ENCODE data around the gene ADCY2.

ADCY2 gene

DNA sequence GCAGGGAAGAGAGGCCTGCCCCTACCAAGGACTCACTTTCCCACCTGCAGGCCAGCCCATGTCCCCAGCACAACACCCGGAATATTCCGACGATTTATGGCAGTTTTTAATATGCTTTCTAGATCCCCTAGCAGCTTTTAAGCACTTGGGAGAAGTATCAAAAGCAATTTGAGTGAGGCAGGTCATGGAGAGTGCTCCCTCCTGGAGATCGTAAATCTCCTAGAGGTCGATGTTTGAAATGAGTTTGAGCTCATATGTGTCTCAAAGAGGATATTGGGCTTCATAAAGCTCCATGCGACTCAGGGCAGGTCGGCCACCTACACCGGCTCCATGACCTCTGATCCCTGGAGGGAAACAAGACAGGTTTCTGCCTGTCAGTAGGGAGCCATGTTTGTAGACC, 427.7 kb downstream of the ADCY2 start:
- DNase-seq = no peak

DNA sequence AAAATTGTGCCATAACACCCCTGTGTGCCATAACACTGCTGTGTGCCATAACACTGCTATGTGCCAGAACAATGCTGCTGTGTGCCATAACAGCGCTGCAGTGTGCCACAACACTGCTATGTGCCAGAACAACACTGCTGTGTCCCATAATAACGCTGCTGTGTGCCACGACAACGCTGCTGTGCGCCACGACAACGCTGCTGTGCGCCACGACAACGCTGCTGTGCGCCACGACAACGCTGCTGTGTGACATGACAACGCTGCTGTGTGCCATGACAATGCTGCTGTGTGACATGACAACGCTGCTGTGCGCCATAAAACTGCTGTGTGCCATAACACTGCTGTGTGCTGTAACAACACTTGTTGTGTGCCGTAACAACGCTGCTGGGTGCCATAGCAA, 429.1 kb downstream of the ADCY2 start:
- no peak for DNase-seq

DNA sequence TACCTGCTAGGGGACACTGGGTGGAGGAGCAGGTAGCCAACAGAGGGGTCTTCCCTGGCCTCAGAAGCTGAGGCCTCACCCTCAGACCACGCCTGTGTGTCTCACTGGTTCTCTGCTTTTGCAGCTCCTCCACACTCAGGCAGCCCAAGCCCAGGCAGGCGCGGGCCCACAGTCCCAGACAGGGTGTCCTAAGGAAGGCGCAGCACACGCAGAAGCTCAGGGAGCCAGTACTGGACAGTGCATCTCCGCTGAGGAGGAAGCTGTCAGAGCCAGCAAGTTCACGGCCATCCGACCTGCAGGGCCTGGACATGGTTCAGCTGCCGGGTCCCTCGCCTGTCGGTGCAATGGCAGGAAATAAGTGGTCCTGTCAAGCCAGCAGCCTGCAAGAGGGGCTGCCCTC, 429.7 kb downstream of the ADCY2 start:
- DNase-seq = no peak

DNA sequence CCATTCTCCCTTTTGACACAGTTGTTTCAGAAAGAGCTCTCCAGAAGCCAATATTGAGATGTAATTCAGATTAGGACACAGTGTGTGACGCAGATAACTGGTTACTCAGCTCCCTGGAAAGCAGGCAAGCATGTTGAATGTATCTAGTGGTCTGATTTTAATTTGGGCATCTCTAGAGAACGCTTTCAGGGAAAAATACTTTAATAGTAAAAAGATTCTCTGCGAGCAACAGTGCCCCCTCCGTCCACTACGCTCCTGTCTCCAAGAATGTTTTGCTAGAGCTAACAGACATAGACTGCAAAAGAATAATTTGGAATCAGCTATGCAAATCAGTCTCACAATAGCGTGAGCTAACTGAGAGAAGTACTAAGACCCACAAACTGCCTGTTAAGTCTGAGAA, 431.7 kb downstream of the ADCY2 start:
- peak in 1 of 56 donors; percentile 4 for DNase-seq

DNA sequence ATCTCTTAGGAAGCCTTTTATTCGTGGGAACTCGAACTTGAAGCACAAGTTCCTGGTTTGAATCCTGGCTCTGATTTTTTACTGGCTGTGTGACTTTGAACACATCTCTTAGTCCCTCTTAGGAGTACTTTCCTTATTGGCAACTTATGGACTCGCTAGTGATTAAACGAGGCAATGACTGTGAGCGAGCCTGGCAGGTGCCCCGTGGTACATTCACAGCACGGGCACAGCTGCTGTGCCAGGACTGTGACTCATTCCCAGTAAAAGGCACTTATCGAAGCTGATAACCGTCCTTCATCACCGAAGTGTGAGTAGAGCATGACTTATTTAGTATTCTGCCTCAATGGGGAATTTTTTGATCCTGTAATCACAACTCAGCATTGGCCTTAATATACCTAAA, 432.3 kb downstream of the ADCY2 start:
- DNase-seq = no peak

DNA sequence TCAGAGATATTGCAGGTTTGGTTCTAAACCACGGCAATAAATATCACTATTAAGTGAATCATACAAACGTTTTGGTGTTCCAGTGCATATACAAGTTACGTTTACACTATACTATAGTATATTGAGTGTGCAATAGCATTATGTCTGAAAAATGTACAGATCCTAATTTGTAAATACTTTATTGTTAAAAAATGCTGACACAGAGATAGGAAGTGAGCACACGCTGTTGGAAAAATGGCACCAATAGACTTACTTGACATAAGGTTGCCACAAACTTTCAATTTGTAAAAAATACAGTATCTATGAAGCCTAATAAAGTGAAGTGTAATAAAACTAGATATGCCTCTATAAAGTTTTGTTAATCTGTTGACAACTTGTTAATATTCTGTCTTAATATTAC, 439.0 kb downstream of the ADCY2 start:
- DNase-seq = no peak

DNA sequence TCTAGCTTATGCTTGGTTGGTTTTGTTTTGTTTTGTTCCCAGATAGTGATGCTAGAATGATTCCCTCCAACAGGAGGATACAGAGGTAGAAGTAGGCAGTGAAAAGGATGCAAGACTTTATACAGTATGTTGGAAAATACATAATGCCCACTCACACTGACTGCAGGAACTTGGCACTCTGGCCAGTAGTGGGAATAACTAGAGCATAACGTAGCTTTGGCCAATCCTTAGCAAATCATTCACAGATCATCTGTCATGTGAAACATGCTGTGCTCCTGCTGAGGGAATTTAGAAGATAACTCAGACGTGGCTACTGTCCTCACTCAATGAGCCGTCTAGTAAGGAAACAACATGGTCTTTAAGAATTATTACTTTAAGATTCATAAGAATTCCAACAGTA, 441.5 kb downstream of the ADCY2 start:
- DNase-seq = no peak

DNA sequence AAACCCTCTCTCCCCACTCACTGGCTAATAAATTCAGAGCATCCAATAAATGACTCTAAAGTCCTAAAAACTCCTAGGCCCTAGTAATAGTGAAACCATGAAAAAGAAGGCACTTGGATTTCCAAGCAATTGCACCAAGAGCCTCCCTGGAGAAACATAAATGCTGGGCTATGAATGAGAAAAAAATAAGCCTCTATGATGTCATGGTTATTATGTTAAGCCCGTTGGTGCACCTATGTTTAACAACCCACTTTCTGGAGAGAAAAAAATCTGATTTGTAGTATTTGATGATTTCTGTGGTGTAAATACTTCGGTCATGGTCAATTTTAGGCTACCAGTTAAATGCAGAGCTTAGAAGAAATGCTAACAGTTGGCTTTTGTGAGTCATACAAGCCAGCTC, 446.6 kb downstream of the ADCY2 start:
- no peak for DNase-seq

DNA sequence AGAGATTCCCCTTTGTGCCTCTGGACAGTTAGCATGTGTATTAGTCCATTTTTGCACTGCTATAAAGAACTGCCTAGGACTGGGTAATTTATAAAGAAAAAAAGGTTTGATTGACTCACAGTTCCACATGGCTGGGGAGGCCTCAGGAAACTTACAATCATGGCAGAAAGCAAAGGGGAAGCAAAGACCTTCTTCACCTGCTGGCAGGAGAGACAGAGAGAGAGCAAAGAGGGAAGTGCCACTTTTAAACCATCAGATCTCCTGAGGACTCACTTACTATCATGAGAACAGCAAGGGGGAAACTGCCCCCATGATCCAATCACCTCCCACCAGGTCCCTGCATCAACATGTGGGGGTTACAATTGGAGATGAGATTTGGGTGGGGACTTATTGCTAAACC, 449.0 kb downstream of the ADCY2 start:
- no peak for DNase-seq

DNA sequence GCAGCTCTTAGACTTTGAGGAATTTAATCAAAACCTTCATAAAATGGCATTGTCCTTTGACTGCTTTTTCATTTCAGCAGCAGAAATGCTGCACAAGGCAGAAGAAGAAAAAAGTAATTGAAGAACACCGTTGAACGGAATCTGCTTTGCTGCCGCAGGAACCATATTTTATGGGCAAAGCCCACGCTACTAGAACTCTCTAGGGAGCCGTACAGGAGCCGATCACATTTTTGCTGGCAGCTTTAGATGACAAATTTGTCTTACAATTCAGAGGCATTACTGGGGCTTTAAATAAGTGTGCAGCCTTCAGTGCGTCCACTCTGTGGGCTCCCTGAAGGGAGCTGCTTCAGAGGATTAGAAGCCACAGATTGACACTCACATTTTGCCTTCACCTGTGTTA, 449.6 kb downstream of the ADCY2 start:
- no peak for DNase-seq

DNA sequence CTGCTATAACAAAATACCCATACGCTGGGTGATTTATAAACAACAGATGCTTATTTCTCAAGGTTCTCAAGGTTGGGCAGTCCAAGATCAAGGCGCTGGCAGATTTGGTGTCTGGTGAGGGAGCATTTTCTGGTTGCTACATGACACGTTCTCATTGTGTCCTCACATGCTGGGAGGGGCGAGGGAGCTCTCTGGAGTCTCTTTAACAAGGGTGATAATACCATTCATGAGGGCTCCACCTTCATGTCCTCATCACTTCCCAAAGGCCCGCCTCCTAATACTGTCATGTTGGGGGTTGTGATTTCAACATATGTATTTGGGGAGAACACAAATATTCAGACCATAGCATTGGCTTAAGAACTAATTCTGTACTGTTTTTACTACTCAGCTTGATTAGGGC, 450.4 kb downstream of the ADCY2 start:
- no peak for DNase-seq

DNA sequence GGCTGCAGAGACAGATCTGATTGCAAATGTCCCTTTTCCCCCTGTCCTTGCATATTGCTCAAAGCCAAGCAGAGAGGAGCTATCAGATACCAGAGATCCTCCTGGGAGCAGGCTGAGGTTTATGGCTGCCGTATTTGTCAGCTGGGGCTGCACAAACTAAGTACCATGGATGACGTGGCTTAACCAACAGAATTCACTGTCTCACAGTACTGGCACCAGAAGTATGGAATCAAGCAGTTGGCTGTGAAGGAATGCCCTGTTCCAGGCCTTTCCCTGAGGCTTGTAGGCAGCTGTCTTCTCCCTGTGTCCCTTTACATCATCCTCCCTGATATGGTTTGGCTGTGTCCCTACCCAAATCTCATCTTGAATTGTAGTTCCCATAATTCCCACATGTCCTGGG, 452.4 kb downstream of the ADCY2 start:
- DNase-seq = no peak

DNA sequence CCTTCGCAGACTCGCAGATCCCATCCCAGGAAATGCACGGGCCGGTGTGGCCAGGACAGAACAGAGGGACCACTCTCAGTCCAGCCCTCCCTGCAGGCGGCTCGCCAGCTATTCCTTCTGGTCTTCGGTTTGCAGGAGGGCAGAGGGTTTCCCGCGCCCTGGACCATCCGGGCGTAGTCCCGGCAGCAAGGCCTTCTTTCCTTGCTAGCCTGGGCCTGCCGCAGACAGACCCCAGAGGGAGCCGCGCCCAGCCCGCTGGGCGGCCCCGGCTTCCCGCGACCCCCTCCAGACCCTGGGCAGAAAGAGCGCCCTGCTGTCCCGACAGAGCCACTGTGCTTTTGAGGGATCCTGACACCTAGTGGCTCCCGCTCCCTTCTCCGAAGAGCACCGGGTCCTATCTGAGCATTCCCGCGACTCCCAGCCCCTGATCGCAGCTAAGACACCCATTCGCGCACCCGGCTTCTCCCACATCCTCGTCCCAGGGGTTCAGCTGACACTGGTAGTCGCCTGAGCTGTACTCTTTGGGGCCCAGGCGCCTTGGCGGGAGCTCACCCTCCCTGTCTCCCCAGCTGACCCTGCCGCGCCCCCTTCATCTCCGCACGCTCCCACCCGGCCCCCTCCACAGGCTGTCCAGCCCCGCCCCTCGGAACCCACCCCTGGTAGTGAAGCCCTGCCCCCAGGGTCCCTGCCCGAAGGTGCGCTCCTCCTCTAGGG, 453.9 kb downstream of the ADCY2 start:
- peak in 16 of 56 donors; percentile 7 to 77 (median 24) for DNase-seq

DNA sequence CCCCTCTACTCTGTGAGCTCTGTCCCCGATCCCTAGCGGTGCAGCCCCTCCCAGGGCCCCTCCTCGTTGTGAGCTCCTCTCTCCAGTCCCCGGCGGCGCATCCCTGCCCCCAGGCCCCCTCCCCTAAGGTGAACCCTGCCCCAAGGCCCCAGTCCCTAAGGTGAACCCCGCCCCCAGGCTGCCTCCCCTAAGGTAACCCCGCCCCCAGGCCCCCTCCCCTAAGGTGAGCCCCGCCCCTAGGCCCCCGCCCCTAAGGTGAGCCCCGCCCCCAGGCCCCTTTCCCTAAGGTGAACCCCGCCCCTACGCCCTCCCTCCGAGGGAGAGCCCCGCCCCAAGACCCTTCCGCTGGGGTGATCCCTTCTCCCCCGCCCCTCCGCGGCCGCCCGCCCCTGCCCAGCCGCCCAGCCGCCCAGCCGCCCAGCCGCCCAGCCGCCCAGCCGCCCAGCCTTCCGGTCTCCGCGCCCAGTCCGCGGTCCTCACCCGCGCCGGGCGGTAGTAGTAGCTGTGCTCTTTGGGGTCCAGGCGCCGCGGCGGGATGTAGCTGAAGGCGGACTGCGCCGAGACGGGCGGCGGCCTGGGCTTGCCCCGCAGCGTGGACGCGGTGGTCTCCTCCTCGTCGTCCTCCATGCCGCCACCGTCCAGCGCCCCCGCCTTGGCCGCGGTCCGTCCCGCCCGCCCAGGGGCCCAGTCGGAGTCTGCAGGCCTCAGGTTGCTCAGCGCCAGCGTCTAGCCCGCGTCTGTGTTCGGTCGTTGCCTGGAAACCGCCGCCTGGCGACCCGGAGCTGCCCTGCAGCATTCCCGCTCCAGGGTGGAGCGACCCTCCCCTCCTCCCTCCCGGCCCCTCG, 454.7 kb downstream of the ADCY2 start, which contains the start of gene CFAP90:
Gene CFAP90, minus strand, starts transcription at position 739 of the 845 bp plus-strand sequence. Its CDS starts 112 bp downstream, at position 627.
- peak in 25 of 56 donors; percentile 9 to 77 (median 33) for DNase-seq

DNA sequence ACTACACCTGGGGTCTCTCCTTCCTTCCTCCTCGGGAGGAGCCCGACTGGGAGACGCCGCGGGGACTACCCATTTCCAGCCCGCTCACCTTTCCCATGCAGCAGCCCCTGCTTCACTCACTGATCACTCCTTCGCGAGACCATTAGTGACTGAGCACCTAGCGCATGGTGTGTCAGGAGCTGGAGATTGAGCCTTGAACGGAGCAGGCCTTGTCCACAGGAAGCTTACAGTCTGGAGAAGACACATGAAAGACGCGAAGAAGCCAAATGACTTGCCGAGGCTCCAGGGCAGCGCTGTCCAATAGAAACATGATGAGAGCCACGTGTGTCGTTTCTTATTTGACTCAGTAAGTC, 455.3 kb downstream of the ADCY2 start:
- no peak for DNase-seq

DNA sequence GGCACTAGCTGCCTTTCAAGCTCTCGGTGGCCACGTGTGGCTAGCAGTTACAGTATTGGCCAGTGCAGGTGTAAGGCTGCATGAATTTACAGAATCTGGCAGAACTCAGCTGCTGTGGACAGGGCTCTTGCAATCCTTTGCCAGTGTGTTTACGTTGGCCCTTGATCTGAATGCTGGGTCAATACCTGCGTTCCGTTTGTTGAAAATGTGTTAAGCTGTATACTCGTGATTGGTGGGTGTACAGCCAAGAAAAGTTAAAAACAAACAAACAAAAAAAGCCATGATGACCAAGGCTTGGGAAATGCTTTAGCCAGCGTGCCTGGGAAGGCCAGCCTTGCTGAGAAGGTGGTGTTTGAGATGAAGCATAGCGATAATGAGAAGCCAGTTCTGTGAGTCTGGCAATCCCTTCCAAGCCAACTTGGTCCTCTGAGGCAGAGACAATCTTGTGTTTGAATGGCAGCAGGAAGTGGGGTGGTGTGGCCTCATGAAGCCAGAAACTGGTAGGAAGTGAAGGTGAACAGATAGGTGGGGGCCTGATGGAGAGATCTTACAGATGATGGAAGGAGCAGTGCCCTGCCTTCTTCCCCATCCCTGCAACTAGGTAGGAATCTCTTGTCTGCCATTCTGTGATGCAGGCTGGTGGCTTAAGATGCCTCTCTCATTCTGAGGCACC, 455.8 kb downstream of the ADCY2 start:
- no peak for DNase-seq

DNA sequence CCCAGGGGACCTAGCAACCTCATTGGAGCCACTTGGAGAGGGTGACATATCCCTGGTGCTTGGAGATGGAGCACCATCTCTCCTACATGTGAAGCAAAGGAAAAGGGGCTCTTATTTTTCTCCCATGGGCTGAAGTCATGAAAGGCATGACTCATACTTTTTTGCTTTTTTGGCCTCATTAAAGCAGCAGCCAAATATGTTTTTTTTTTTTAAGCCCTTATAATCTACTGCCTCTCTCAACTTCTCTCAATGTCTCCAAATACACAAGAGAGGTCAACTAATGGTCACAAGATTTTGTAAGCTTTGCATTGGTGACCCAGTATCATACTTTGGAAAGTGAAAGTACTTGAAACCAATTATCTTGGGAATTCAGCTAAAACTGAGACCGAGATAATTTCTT, 456.6 kb downstream of the ADCY2 start:
- no peak for DNase-seq

DNA sequence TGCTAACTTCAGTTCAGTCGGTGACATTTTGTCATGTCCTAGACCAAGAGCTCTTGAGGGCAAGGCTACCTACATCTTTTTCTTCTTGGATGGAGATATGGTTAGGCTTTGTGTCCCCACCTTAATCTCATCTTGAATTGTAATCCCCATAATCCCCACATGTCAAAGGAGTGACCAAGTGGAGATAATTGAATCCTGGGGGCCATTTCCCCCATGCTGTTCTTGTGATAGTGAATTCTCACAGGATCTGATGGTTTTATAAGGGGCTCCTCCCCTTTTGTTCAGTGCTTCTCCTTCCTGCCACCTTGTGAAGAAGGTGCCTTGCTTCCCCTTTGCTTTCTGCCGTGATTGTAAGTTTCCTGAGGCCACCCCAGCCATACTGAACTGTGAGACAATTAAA, 457.1 kb downstream of the ADCY2 start:
- DNase-seq = no peak

DNA sequence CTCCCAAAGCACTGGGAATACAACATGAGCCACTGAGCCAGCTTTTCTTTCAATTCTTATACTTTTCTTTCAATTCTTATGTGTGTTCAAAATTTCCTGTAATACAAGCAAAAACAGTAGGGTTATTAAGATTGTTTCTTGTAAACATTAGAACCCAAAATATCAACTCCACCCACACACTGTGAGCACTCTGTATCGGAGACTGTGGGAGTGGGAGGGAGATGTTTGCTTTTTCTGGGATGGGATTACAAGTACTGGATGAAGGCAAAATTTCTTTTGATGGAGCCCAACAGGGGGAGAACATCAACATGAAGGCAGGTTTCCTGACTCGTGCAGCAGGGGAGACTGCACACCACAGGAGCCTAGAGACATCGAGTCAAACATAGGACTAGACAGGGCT, 459.7 kb downstream of the ADCY2 start:
- DNase-seq = no peak

DNA sequence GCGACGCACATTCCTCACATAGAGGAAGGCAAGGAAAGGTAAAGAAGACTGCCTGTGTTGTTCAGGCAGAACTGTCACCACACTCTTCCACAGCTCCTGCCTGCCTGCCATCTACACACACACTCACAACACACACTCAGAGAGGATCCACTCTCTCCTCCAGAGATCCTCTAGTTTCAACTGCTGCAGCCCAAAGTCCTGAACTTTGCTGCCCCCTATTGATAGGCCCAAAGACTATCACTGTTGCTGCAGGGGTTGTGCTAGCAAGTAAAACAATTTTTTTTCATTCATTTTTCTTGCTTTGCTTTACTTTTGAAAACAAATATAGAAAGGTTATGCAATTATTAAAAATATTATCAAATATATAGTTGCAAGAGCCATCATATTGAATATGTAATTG, 460.9 kb downstream of the ADCY2 start:
- peak in 31 of 56 donors; percentile 9 to 57 (median 29) for DNase-seq

DNA sequence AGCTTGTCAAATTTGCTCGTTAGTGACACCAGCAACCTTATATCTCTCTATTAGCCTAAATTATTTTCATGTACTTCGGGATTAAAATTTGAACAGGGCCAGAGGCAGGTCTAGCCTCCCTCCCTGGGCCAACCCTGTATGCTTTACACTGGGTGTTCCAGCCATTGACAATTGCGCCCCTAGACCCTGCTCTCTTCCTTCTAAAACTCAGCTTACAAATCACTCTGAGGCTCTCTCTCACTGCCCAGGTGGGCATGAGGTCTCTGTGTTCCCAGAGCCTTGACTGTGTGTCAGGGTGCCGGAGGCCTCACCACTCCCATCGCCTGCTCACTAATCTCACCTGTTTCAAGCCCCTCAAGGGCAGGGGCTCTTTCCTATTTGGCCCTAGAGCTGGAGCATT, 461.4 kb downstream of the ADCY2 start:
- DNase-seq = no peak

DNA sequence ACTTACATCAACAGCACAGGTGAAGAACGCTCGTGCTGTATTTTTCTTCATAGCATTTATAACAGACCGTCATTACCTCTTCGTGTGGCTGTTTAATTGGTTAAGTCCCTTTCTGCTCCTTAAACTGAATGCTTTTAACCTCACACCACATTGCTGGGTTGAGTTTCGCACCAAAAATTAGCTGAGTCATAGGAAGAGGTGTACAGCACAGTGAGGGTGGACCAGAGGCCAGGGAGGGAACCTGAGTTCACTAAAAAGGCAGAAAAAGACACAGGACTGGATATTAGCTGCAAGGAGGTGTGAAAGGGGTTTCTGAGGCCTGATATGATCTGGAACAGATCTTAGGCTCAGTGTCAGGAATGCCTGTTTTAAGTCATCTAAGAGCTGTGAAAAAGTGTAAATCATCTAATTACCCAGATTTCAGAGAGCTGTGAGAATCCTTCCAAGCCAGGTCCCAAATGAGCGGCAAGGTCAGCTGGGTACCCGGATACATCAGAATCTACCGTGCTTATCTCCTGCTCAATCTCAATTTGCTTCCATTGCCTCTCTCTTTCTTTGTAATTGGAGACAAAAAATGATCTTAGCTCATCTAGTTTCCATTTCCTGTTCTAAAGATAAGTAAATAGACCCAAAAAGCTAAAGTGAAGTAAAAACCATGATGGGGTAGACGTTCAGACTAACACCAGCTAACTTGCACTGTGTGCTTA, 462.1 kb downstream of the ADCY2 start:
- no peak for DNase-seq
